AG09319 (cell line): ENCODE results near the gene SEC14L6.

Source experiments
- DNase-seq: peaks from one replicate; pipeline ENCODE4 v3.0.0-alpha.2; 2010; ENCODE audit warnings: low read depth; ENCODE audit errors: extremely low read depth
- CTCF ChIP-seq: IDR thresholded peaks from 2 replicates; pipeline ENCODE4 v1.5.1; 2011; ENCODE audit warnings: low read depth, mild to moderate bottlenecking, inconsistent platforms, low read length, moderate library complexity

Gene SEC14L6

GRCh38 chr22:30483169-30483568, 63.4 kb downstream of the SEC14L6 start:
- DNase-seq: no peak

GRCh38 chr22:30481711-30482110, 64.8 kb downstream of the SEC14L6 start:
- DNase-seq: no peak
- no peak for TF ChIP-seq CTCF

More at GRCh38 chr22:30483169-30483568, 63.4 kb downstream of the SEC14L6 start:
- no peak for TF ChIP-seq CTCF

- TF ChIP-seq CTCF: no peak
- DNase-seq: no peak
These were observed 66.6 kb downstream of the SEC14L6 start for GRCh38 chr22:30479981-30480380.

- no peak for DNase-seq
- no peak for TF ChIP-seq CTCF
These were observed 71.7 kb downstream of the SEC14L6 start for GRCh38 chr22:30474683-30475424.

- DNase-seq: no peak
- TF ChIP-seq CTCF: no peak
These were observed 72.4 kb downstream of the SEC14L6 start for GRCh38 chr22:30474121-30474520.

GRCh38 chr22:30472994-30473720, 73.4 kb downstream of the SEC14L6 start:
- TF ChIP-seq CTCF: no peak
- DNase-seq: no peak
